HUDEP-2 (cell line): ENCODE results near the gene OR2T1.
"Not testable (repeated sequence)": the region's sequence is repeated elsewhere in the genome, so short reads cannot be mapped to it uniquely, and the experiment has no call there.

Source experiments
- DNase-seq, 76 experiments: peaks; one replicate each; lab custom pipeline; 2025; ENCODE audit not compliant: unreplicated experiment in 76 of 76; lab: John Stamatoyannopoulos, UW

Gene OR2T1

GRCh38 chr1:248433811-248434415 is 31.1 kb downstream of the OR2T1 start:
- not testable (repeated sequence) for DNase-seq

- DNase-seq: not testable (repeated sequence)
These were observed 32.1 kb downstream of the OR2T1 start for GRCh38 chr1:248434913-248435312.

- not testable (repeated sequence) for DNase-seq
These were observed 33.5 kb downstream of the OR2T1 start for GRCh38 chr1:248436303-248436702.

GRCh38 chr1:248438668-248439067 is 35.8 kb downstream of the OR2T1 start:
- DNase-seq: not testable (repeated sequence)

GRCh38 chr1:248439283-248439682 is 36.4 kb downstream of the OR2T1 start:
- DNase-seq: not testable (repeated sequence)

GRCh38 chr1:248442500-248443277 is 39.8 kb downstream of the OR2T1 start:
- DNase-seq: not testable (repeated sequence)

GRCh38 chr1:248444603-248445002 is 41.8 kb downstream of the OR2T1 start:
- DNase-seq: not testable (repeated sequence)

GRCh38 chr1:248445399-248445798 is 42.6 kb downstream of the OR2T1 start, which contains the start of gene OR2T2:
Gene OR2T2, plus strand, starts transcription at chr1:248445637. Its CDS starts 7,161 bp downstream, at chr1:248452798.
- not testable (repeated sequence) for DNase-seq

- not testable (repeated sequence) for DNase-seq
These were observed 45.7 kb downstream of the OR2T1 start for GRCh38 chr1:248448409-248449074.

GRCh38 chr1:248449821-248450465 is 47.1 kb downstream of the OR2T1 start:
- DNase-seq: not testable (repeated sequence)

GRCh38 chr1:248450466-248451145 is 47.8 kb downstream of the OR2T1 start:
- DNase-seq: not testable (repeated sequence)

- not testable (repeated sequence) for DNase-seq
These were observed 50.8 kb downstream of the OR2T1 start for GRCh38 chr1:248453619-248454018.

GRCh38 chr1:248455045-248455444 is 52.2 kb downstream of the OR2T1 start:
- not testable (repeated sequence) for DNase-seq

- DNase-seq: not testable (repeated sequence)
These were observed 53.8 kb downstream of the OR2T1 start for GRCh38 chr1:248456635-248457034.
